Suprapubic skin (tissue), 4 donors: ENCODE data around the gene OCRL. TPM values are rescaled to one million over a fixed set of nuclear protein-coding genes. Genes with fewer than 3 reads are reported as not detected.
A peak's percentile ranks its signal among the peaks of the same experiment; 100 is the strongest.

Experiments
- DNase-seq, 2 donors: peaks; one replicate each; pipeline ENCODE4 v3.0.0-alpha.2; 2019; ENCODE audit warnings: low spot score in 2 of 2
- H3K27ac ChIP-seq: fragments of 200-600 bp; sonication (generic); one replicate; pipeline ENCODE4 v1.5.1; 2019
- H3K27me3 ChIP-seq: fragments of 200-600 bp; sonication (generic); one replicate; pipeline ENCODE4 v1.5.1; 2019
- H3K36me3 ChIP-seq: fragments of 200-600 bp; sonication (generic); one replicate; pipeline ENCODE4 v1.5.1; 2019
- H3K4me1 ChIP-seq: fragments of 200-600 bp; sonication (generic); one replicate; pipeline ENCODE4 v1.5.1; 2019
- H3K4me3 ChIP-seq: fragments of 200-600 bp; sonication (generic); one replicate; pipeline ENCODE4 v1.5.1; 2019; ENCODE audit warnings: mild to moderate bottlenecking
- H3K9me3 ChIP-seq: fragments of 200-600 bp; sonication (generic); one replicate; pipeline ENCODE4 v1.5.1; 2019
- EP300 ChIP-seq: sonication (generic); formaldehyde crosslinking; IDR thresholded peaks from one replicate; pipeline ENCODE4 v1.6.1; 2017; ENCODE audit warnings: antibody characterized with exemption
- POLR2A ChIP-seq, 2 donors: fragments of 450-650 bp; IDR thresholded peaks; one replicate each; pipeline ENCODE4 v1.6.1; 2017; ENCODE audit warnings: antibody characterized with exemption in 2 of 2, mild to moderate bottlenecking in 2 of 2, moderate library complexity in 2 of 2
- POLR2AphosphoS5 ChIP-seq, 3 donors: sonication (generic); formaldehyde crosslinking; IDR thresholded peaks; one replicate each; pipeline ENCODE4 v1.6.1; 2017; ENCODE audit warnings: antibody characterized with exemption in 3 of 3
- WGBS: methylation state at CpG from one replicate; pipeline ENCODE4 v1.1.5; 2018; 5-methylcytosine and 5-hydroxymethylcytosine counted together
- total RNA-seq, 4 donors: library from RNA; depleted of rRNA; stranded (reverse); fragments of >200 nt; gene quantifications; one replicate each; pipeline ENCODE4 v1.1.0, GENCODE V29; 2016
- TF ChIP-seq, protein P1 (sequence below), 2 donors: fragments of 200-600 bp in 1 of 2; fragments of 450-650 bp in 1 of 2; sonication (generic) in 1 of 2; IDR thresholded peaks; one replicate each; pipeline ENCODE4 v1.5.1; 2016 to 2019; ENCODE audit warnings: antibody characterized with exemption in 2 of 2, mild to moderate bottlenecking in 1 of 2, moderate library complexity in 1 of 2

The OCRL gene
- total RNA-seq, 4 donors from 2014 or later = 15.0 to 35.4 (median 16.3) TPM

DNA sequence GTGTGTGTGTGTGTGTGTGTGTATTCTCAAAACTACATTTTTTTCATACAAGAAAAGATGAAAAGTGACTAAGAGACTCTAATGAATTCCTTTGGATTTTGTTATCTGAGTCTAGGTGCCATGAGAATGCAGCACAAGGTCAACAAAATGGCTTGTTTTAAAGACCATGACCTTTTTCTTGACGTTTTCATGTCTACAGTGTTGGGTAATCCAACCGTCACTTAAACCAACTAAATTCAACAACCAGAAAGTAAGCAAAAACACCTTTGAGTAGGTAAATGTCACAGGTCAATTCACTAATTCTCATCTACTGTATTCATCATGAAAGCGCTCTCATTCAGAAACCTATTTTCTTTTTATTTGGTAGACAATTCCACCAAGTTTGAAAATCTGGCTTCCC is 19.9 kb upstream of the OCRL start:
- no peak for TF ChIP-seq EP300
- H3K36me3 ChIP-seq = peaks cover 2% of the 10 kb centered on the region
- H3K4me3 ChIP-seq = no peak overlapping the region
- H3K27ac ChIP-seq = no peak overlapping the region
- no peaks in the 10 kb centered on the region for H3K9me3 ChIP-seq
- peaks cover 8% of the 10 kb centered on the region for H3K4me1 ChIP-seq
- 73% methylated on average over 3 of the region's 3 CpGs for WGBS
- no peak for DNase-seq
- no peaks in the 10 kb centered on the region for H3K27me3 ChIP-seq

DNA sequence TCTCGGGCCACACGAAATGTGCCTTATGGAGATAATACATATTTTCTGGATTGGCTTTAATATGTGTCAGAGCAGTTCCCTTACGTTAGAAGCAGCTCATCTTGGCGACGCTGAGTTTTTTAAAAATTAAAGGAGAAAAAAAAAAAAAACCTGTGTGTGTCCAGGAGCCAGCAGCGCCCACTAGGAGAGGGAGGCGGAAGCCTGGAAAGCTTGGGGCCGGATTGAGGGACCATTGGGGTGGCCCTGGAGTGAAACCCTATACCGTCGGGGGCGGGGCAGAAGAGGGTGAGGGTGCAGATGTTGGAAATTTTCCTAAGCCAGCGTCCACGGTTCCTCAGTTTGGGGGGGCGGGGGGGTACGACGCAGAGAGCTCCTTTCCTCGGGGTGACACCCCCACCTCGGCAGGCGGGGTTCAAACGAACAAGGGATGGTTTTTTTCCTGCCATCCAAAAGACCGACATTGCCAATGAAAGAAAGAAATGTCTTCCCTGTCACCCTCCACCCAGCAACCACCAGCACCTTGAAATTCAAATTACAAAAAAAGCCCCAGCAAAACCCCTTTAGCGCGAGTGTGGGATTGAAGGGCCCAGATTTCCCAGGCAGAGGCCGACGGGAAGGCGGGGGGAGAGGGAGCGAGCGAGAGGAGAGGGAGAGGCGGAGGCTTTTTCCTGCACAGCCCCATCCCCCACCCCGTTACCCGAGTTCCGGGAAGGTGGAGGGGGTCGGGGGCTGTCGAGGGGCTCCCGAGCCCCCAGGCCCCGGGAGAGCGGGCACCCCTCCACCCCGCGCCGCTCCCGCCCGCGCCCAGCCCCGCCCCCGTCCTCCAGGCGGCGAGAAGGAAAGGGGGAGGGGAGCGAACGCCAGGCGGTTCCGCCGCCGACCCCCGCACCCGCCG is 17.6 kb upstream of the OCRL start:
- Histone ChIP-seq H3K4me3 (peak overlapping the region; percentile 64), H3K27me3 (no peaks in the 10 kb centered on the region), H3K4me1 (peaks cover 8% of the 10 kb centered on the region), H3K9me3 (no peaks in the 10 kb centered on the region), H3K36me3 (no peaks in the 10 kb centered on the region), H3K27ac (peak overlapping the region; percentile 69)
- DNase-seq = peak in 1 of 2 donors; percentile 63
- WGBS = 37% methylated on average over 32 of the region's 56 CpGs
- TF ChIP-seq EP300 (no peak), POLR2A (IDR thresholded peaks at IDR 0.05) (no peak), POLR2AphosphoS5 (IDR thresholded peaks at IDR 0.05) (no peak)
- TF ChIP-seq, protein P1, sequence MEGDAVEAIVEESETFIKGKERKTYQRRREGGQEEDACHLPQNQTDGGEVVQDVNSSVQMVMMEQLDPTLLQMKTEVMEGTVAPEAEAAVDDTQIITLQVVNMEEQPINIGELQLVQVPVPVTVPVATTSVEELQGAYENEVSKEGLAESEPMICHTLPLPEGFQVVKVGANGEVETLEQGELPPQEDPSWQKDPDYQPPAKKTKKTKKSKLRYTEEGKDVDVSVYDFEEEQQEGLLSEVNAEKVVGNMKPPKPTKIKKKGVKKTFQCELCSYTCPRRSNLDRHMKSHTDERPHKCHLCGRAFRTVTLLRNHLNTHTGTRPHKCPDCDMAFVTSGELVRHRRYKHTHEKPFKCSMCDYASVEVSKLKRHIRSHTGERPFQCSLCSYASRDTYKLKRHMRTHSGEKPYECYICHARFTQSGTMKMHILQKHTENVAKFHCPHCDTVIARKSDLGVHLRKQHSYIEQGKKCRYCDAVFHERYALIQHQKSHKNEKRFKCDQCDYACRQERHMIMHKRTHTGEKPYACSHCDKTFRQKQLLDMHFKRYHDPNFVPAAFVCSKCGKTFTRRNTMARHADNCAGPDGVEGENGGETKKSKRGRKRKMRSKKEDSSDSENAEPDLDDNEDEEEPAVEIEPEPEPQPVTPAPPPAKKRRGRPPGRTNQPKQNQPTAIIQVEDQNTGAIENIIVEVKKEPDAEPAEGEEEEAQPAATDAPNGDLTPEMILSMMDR (IDR thresholded peaks at IDR 0.05) = no peak

DNA sequence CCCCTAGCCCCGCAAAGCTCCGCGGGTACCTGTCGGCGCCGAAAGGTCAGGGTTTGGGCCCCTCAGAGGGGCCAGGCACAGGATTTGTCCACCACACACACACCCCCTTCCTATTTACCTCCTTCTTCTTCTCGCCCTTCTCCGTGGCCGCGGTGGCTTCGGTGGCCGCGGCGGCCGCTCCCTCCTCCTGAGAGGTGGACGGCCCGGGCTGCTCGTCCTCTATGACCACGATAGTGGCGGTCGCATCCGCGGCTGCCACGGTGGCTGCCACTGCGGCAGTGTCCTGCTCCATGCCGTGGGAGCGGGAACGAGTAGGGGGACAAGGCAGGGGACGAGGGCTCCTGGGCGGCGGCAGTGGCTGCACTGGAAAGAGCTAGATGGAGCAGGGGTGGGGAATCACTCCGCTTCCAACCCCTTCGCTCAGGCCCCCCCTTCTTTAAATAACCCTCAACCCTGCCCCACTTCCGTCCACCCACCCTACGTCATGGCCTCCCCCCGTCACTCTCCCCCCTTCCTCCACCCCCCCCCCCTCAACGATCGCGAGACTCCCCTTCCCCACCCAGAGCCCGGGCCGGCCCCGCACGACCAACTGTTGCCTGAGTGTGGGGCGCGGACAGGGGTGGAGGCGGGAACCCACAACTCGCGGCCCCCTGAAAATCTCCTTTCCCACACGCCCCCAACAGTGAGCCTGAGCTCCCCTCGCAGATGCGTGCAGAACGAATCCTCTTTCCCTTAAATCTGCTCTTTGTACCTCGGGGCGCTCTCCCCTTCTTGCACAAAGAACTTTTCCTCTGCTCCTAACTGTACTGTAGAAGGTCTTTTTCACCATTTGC is 16.8 kb upstream of the OCRL start, which contains the start of gene SMARCA1:
SMARCA1 (minus strand) TSS at position 412 of the 833 bp plus-strand sequence; CDS start at position 292, 120 bp downstream.
- TF ChIP-seq, protein P1 (IDR thresholded peaks at IDR 0.05) = no peak
- TF ChIP-seq POLR2A (IDR thresholded peaks at IDR 0.05) = no peak
- no peak for TF ChIP-seq POLR2AphosphoS5 (IDR thresholded peaks at IDR 0.05)
- no peak for TF ChIP-seq EP300
- Histone ChIP-seq H3K4me1 (peaks cover 8% of the 10 kb centered on the region), H3K27me3 (no peaks in the 10 kb centered on the region), H3K36me3 (no peaks in the 10 kb centered on the region), H3K27ac (peak within 1 kb of the TSS; percentile 69), H3K4me3 (peak within 1 kb of the TSS; percentile 64), H3K9me3 (no peaks in the 10 kb centered on the region)
- peak; percentile 66 to 68 for DNase-seq
- WGBS = 49% methylated on average over 54 of the region's 54 CpGs

DNA sequence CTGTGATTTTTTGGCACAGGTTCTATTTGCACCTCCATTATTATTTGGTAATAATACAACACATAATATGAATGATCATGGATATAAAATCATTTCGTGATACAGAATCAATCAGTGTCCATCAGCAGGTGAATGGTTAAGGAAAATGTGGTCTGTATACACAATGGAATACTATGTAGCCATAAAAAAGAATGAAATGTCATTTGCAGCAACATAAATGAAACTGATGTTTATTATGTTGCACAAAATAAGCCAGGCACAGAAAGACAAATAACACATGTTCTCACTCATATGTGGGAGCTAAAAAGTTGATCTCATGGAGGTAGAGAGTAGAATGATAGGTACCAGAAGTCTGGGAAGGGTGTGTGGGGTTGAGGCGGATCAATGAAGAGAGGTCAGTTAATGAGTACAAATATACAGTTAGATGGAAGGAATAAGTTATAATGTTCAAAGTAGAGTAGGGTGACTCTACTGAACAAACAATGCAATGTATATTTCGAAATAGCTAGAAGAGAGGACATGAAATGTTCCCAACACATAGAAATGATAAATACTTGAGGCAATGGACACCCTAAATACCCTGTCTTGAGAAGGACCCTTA is 15.7 kb upstream of the OCRL start:
- Histone ChIP-seq H3K9me3 (no peaks in the 10 kb centered on the region), H3K36me3 (no peaks in the 10 kb centered on the region), H3K27ac (no peak overlapping the region), H3K27me3 (no peaks in the 10 kb centered on the region), H3K4me1 (peaks cover 8% of the 10 kb centered on the region), H3K4me3 (no peak overlapping the region)
- DNase-seq = no peak
- WGBS = 76% methylated on average over 3 of the region's 3 CpGs
- TF ChIP-seq, protein P1 (IDR thresholded peaks at IDR 0.05) = no peak
- TF ChIP-seq POLR2AphosphoS5 (IDR thresholded peaks at IDR 0.05) (no peak), EP300 (no peak), POLR2A (IDR thresholded peaks at IDR 0.05) (no peak)

DNA sequence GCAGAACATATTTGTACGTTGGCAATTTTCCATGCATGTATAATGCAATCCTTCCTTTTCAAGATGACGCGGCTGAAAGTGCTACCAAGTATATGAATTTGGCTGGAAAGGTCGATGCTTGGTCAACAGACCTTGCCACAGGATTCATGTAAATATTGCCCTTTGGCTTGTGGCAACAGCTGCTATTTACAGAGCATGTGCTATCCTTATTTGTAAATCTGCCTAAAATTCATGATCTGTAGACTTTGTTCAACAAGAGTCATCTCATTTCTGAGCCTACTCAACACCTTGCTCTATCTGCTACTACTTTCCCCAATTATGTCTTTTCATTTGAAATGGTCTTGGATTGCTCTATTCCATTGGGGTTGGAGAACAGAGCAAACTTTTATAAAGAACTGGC is 14.9 kb upstream of the OCRL start:
- Histone ChIP-seq H3K27me3 (no peaks in the 10 kb centered on the region), H3K27ac (no peak overlapping the region), H3K4me3 (no peak overlapping the region), H3K36me3 (no peaks in the 10 kb centered on the region), H3K4me1 (peaks cover 8% of the 10 kb centered on the region), H3K9me3 (no peaks in the 10 kb centered on the region)
- WGBS = 56% methylated on average over 4 of the region's 4 CpGs
- no peak for TF ChIP-seq EP300
- TF ChIP-seq POLR2A (IDR thresholded peaks at IDR 0.05) = no peak
- TF ChIP-seq, protein P1 (IDR thresholded peaks at IDR 0.05) = no peak
- no peak for TF ChIP-seq POLR2AphosphoS5 (IDR thresholded peaks at IDR 0.05)
- DNase-seq = no peak
